ENCODE measurements around the gene SLC38A3.

Gene SLC38A3

GRCh38 chr3:50245251-50245745, 40.2 kb downstream of the SLC38A3 start:
- peaks cover 19 to 77% (median 54%) of the 10 kb centered on the region in 11 experiments; a peak in 21 of 22 replicates for H3K36me3 ChIP-seq
- H3K4me2 ChIP-seq: peak overlapping the region; percentile 91 to 100 (median 97)

DNA sequence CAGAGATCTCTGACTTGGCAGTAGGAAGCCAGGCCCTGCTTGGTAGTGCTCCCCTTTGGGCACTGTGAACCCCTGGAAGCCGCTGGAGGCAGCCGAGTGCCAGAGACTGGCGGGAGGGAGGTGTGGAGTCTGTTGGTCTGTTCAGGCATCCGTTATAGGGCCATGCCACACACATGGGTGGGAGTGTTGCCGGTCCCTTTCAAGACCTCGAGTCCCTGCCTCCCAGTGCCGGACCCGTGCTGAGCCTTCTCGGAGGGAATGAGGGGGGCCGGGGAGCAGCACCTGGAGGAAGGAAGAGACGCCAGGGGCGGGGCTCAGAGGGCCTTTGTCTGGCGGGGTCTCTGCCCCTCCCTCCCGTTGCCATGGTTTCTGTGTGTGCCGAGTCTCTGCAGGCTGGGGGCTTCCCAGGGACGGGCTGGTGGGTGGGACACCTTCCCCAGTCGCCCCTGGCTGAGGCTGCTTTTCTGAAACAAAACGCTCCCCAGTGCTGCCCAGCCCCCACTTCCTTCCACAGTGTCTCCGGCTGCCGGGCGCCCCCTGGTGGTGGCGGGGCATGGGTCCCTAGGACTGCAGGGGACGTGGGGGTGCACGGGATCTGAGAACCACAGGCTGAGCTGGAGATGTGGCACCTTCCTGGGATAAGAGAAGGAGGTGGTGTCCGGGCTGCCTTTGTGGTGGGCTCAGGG, 40.9 kb downstream of the SLC38A3 start:
- Histone ChIP-seq H3K27me3 (no peaks in the 10 kb centered on the region), H3K36me3 (peaks cover 21 to 77% (median 60%) of the 10 kb centered on the region in 11 experiments), H4K20me1 (peaks cover 59 to 99% (median 76%) of the 10 kb centered on the region in 11 experiments), H3K4me2 (peak overlapping the region; percentile 91 to 100 (median 97)), H3K9ac (peak overlapping the region; percentile 80 to 99 (median 97)), H3K4me1 (peaks cover 81 to 100% (median 95%) of the 10 kb centered on the region in 10 experiments), H3K4me3 (peak overlapping the region; percentile 46 to 69 (median 55)), H3K9me3 (replicated peaks in 1 of 11) (no peaks in the 10 kb centered on the region), H3K27ac (peak overlapping the region; percentile 90 to 99 (median 94))
- no peak for TF ChIP-seq Cebpa-rat (IDR thresholded peaks at IDR 0.05)

More at GRCh38 chr3:50245251-50245745, 40.2 kb downstream of the SLC38A3 start:
- H3K4me3 ChIP-seq: peak overlapping the region; percentile 46 to 69 (median 55)
- H4K20me1 ChIP-seq: peaks cover 59 to 99% (median 76%) of the 10 kb centered on the region in 11 experiments
- TF ChIP-seq Cebpa-rat (IDR thresholded peaks at IDR 0.05): peak in 3 of 11 experiments; percentile 1 to 6 (median 5); a peak in 1 of 22 replicates
- peaks cover 87 to 100% (median 99%) of the 10 kb centered on the region in 10 experiments for H3K4me1 ChIP-seq
- no peaks in the 10 kb centered on the region for H3K27me3 ChIP-seq
- peak overlapping the region; percentile 90 to 99 (median 94) for H3K27ac ChIP-seq
- no peaks in the 10 kb centered on the region for H3K9me3 ChIP-seq (replicated peaks in 1 of 11)
- H3K9ac ChIP-seq: peak overlapping the region; percentile 80 to 99 (median 97)

GRCh38 chr3:50246517-50246954, 41.5 kb downstream of the SLC38A3 start:
- no peaks in the 10 kb centered on the region for H3K9me3 ChIP-seq (replicated peaks in 1 of 11)
- peaks cover 59 to 99% (median 76%) of the 10 kb centered on the region in 11 experiments for H4K20me1 ChIP-seq
- H3K4me2 ChIP-seq: peak overlapping the region; percentile 91 to 100 (median 97)
- H3K27ac ChIP-seq: peak overlapping the region; percentile 49 to 99 (median 94); a peak in 21 of 22 replicates
- H3K4me1 ChIP-seq: peaks cover 75 to 100% (median 92%) of the 10 kb centered on the region in 10 experiments
- peak overlapping the region; percentile 46 to 69 (median 55); a peak in 19 of 20 replicates for H3K4me3 ChIP-seq
- peaks cover 27 to 77% (median 61%) of the 10 kb centered on the region in 11 experiments for H3K36me3 ChIP-seq
- H3K27me3 ChIP-seq: no peaks in the 10 kb centered on the region
- TF ChIP-seq Cebpa-rat (IDR thresholded peaks at IDR 0.05): no peak
- H3K9ac ChIP-seq: peak overlapping the region; percentile 80 to 99 (median 97)

DNA sequence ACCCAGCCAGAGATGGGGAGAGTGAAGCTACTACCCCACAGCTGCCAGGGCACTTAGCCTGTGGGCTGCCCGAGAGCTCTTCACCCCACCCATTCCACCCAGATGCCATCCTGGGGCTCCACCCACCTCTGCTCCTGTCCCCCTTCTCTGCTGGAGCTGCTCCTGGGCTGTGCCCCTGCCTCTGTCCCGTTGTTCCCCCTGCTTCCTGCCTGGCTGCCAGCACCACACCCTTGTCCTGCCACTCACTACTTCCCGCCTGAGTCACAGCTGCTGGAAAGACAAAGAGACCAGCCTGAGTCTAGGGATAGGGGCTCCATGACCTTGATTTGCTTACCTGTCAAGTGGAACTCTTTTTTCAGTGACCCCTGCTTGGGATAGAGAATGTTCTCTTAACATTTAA, 43.3 kb downstream of the SLC38A3 start:
- Histone ChIP-seq H3K4me2 (peak overlapping the region; percentile 91 to 100 (median 97); a peak in 20 of 22 replicates), H3K9ac (peak overlapping the region; percentile 43 to 99 (median 93); a peak in 21 of 22 replicates)
- TF ChIP-seq Cebpa-rat (IDR thresholded peaks at IDR 0.05): no peak

GRCh38 chr3:50249457-50249856, 44.4 kb downstream of the SLC38A3 start:
- peaks cover 54 to 92% (median 78%) of the 10 kb centered on the region in 11 experiments for H3K36me3 ChIP-seq
- peaks cover 80 to 100% (median 87%) of the 10 kb centered on the region in 11 experiments for H4K20me1 ChIP-seq
- no peaks in the 10 kb centered on the region for H3K27me3 ChIP-seq
- no peak overlapping the region for H3K4me3 ChIP-seq
- peak overlapping the region in 10 of 11 experiments; percentile 5 to 99 (median 94); a peak in 15 of 22 replicates for H3K9ac ChIP-seq
- peaks cover 46 to 100% (median 85%) of the 10 kb centered on the region in 10 experiments for H3K4me1 ChIP-seq
- H3K4me2 ChIP-seq: peak overlapping the region in 8 of 11 experiments; percentile 7 to 99 (median 96); a peak in 14 of 22 replicates
- no peaks in the 10 kb centered on the region for H3K9me3 ChIP-seq (replicated peaks in 1 of 11)
- H3K27ac ChIP-seq: peak overlapping the region in 7 of 11 experiments; percentile 45 to 99 (median 63); a peak in 11 of 22 replicates
- no peak for TF ChIP-seq Cebpa-rat (IDR thresholded peaks at IDR 0.05)

More for the DNA sequence above, 43.3 kb downstream of the SLC38A3 start:
- H3K27me3 ChIP-seq: no peaks in the 10 kb centered on the region
- H4K20me1 ChIP-seq: peaks cover 71 to 99% (median 77%) of the 10 kb centered on the region in 11 experiments
- peak overlapping the region in 2 of 10 experiments; percentile 47 to 61; a peak in 2 of 20 replicates for H3K4me3 ChIP-seq
- no peaks in the 10 kb centered on the region for H3K9me3 ChIP-seq (replicated peaks in 1 of 11)
- H3K4me1 ChIP-seq: peaks cover 57 to 100% (median 86%) of the 10 kb centered on the region in 10 experiments
- H3K27ac ChIP-seq: peak overlapping the region in 10 of 11 experiments; percentile 5 to 99 (median 62); a peak in 19 of 22 replicates
- peaks cover 45 to 92% (median 78%) of the 10 kb centered on the region in 11 experiments for H3K36me3 ChIP-seq

- Histone ChIP-seq H3K4me2 (peak overlapping the region in 2 of 11 experiments; percentile 38 to 96; a peak in 4 of 22 replicates), H3K27me3 (no peaks in the 10 kb centered on the region), H3K4me3 (no peak overlapping the region), H3K9me3 (replicated peaks in 1 of 11) (no peaks in the 10 kb centered on the region), H3K9ac (peak overlapping the region in 4 of 11 experiments; percentile 61 to 99 (median 80); a peak in 4 of 22 replicates), H3K27ac (no peak overlapping the region), H4K20me1 (peaks cover 88 to 100% (median 95%) of the 10 kb centered on the region in 11 experiments), H3K36me3 (peaks cover 65 to 92% (median 85%) of the 10 kb centered on the region in 11 experiments), H3K4me1 (peaks cover 42 to 100% (median 84%) of the 10 kb centered on the region in 10 experiments)
- TF ChIP-seq Cebpa-rat (IDR thresholded peaks at IDR 0.05): no peak
These were observed 45.4 kb downstream of the SLC38A3 start for GRCh38 chr3:50250514-50250913.

DNA sequence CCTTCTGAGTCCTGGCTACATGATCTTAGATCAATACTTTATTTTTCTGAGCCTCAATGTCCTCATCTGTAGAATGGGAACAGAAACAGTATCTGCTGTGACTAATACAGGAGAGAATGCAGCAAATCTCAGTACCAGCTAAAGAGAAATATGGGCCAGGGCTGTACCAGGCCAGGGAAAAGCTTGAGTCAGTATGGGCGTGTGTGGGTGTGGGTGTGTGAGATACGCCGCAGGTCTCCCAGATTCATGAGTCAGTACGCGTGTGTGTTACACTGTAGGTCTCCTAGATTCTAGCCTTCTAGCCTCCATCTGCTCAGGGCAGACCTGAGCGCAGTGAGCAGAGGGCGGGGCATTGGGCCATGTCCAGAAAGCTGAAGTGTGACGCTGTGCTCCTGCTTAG, 46.1 kb downstream of the SLC38A3 start:
- no peak for TF ChIP-seq Cebpa-rat (IDR thresholded peaks at IDR 0.05)
- peak overlapping the region in 3 of 11 experiments; percentile 9 to 69 (median 61); a peak in 1 of 22 replicates for H3K9ac ChIP-seq
- H3K4me1 ChIP-seq: peaks cover 35 to 98% (median 77%) of the 10 kb centered on the region in 10 experiments
- H3K27ac ChIP-seq: no peak overlapping the region
- no peaks in the 10 kb centered on the region for H3K9me3 ChIP-seq (replicated peaks in 1 of 11)
- H3K27me3 ChIP-seq: no peaks in the 10 kb centered on the region
- H3K36me3 ChIP-seq: peaks cover 71 to 97% (median 90%) of the 10 kb centered on the region in 11 experiments
- H3K4me2 ChIP-seq: peak overlapping the region in 3 of 11 experiments; percentile 33 to 85 (median 35); a peak in 4 of 22 replicates
- peaks cover 90 to 100% (median 99%) of the 10 kb centered on the region in 11 experiments for H4K20me1 ChIP-seq
- H3K4me3 ChIP-seq: no peak overlapping the region

- Histone ChIP-seq H4K20me1 (peaks cover 63 to 100% (median 97%) of the 10 kb centered on the region in 11 experiments), H3K4me3 (no peak overlapping the region; a peak in 1 of 20 replicates), H3K27me3 (no peaks in the 10 kb centered on the region), H3K36me3 (peaks cover 84 to 100% (median 97%) of the 10 kb centered on the region in 11 experiments), H3K4me1 (peaks cover 20 to 95% (median 60%) of the 10 kb centered on the region in 10 experiments), H3K9ac (peak overlapping the region; percentile 3 to 75 (median 47); a peak in 16 of 22 replicates), H3K4me2 (peak overlapping the region; percentile 16 to 85 (median 61); a peak in 19 of 22 replicates), H3K9me3 (replicated peaks in 1 of 11) (no peaks in the 10 kb centered on the region), H3K27ac (peak overlapping the region in 10 of 11 experiments; percentile 34 to 71 (median 60); a peak in 19 of 22 replicates)
- no peak for TF ChIP-seq Cebpa-rat (IDR thresholded peaks at IDR 0.05)
These were observed 49.6 kb downstream of the SLC38A3 start for GRCh38 chr3:50254577-50255250.

Data from BLaER1 treated with 17β-estradiol and CSF1 and Interleukin-3, amounts not matched to agents 10 nM and 100 nM (cell line).